ENCODE data around the gene DRC7. TPM values are rescaled to one million over a fixed set of nuclear protein-coding genes. Genes with fewer than 3 reads are reported as not detected.

DRC7 gene
- total RNA-seq, 2 donors from 2014 or later: 1.6 to 1.8 TPM

DNA sequence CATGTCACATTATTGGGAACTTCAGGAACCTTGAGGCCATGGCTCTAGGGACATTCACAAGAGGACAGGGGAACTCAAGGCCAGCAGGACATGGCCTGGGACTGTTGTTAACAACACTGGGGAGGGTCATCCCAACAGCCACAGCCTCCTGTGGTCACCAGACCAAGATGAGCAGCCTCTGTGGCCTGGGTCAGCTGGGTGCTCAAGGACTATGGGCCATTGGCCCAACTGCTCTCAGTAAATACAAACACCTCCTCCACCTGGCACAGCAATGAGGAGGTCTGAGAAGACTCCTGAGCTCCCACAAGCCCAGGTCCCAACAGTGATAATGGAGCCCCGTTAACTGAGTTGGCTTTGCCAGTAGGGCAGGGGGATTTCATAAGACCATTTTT lies 86.7 kb downstream of the DRC7 start:
- Mint-ChIP-seq H3K4me3 (no peak overlapping the region), H3K4me1 (peaks cover 4% of the 10 kb centered on the region), H3K27ac (peak overlapping the region; percentile 13), H3K36me3 (ENCODE audit: low read depth) (peaks cover 48% of the 10 kb centered on the region), H3K9me3 (no peaks in the 10 kb centered on the region), H3K27me3 (ENCODE audit: insufficient read depth) (no peaks in the 10 kb centered on the region)
- H3K9me3 ChIP-seq (ENCODE audit: control insufficient read depth, low read length): no peaks in the 10 kb centered on the region
- H3K4me1 ChIP-seq (ENCODE audit: control insufficient read depth, insufficient read depth, low read length): peaks cover 4% of the 10 kb centered on the region
- no peak overlapping the region for H3K9ac ChIP-seq (ENCODE audit: extremely low read depth, low read length, poor library complexity, severe bottlenecking)
- TF ChIP-seq, protein P1, sequence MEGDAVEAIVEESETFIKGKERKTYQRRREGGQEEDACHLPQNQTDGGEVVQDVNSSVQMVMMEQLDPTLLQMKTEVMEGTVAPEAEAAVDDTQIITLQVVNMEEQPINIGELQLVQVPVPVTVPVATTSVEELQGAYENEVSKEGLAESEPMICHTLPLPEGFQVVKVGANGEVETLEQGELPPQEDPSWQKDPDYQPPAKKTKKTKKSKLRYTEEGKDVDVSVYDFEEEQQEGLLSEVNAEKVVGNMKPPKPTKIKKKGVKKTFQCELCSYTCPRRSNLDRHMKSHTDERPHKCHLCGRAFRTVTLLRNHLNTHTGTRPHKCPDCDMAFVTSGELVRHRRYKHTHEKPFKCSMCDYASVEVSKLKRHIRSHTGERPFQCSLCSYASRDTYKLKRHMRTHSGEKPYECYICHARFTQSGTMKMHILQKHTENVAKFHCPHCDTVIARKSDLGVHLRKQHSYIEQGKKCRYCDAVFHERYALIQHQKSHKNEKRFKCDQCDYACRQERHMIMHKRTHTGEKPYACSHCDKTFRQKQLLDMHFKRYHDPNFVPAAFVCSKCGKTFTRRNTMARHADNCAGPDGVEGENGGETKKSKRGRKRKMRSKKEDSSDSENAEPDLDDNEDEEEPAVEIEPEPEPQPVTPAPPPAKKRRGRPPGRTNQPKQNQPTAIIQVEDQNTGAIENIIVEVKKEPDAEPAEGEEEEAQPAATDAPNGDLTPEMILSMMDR (conservative IDR thresholded peaks at IDR 0.05): no peak
- H3K4me3 ChIP-seq (ENCODE audit: low read length): no peak overlapping the region
- H3K36me3 ChIP-seq (ENCODE audit: control insufficient read depth, insufficient read depth, low read length): peaks cover 53% of the 10 kb centered on the region
- H3K27me3 ChIP-seq (ENCODE audit: control insufficient read depth, insufficient read depth, low read length, poor library complexity, severe bottlenecking): no peaks in the 10 kb centered on the region
- no peak overlapping the region for H3K27ac ChIP-seq (ENCODE audit: low read depth, low read length)
- no peak for DNase-seq
- WGBS, 2 experiments (ENCODE audit: insufficient coverage in 1 of 2, insufficient read length in 1 of 2): 85% methylated on average over 1 of the region's 1 CpG; no CpG with 5 or more reads in 1 of the 2 experiments

Small RNA genes within 50 kb of the gene (microRNA-seq; reads per million reads assigned to microRNA genes)
- not detected for gene MIR6772 (ENCODE audit: borderline microRNAs expressed)

Other genes with a start within 250 kb of the DRC7 start
- gene CIAPIN1, start 247.4 kb upstream of the DRC7 start, total RNA-seq: 10 to 100 TPM; 77.5 to 87.1 TPM
- gene COQ9, start 247.3 kb upstream of the DRC7 start, total RNA-seq: 10 to 100 TPM; 34.5 to 38.2 TPM
- gene POLR2C, start 232.1 kb upstream of the DRC7 start, total RNA-seq: 10 to 100 TPM; 72.0 to 88.3 TPM
- 10 to 100 TPM; 17.9 to 22.1 TPM for gene DOK4, start 208.3 kb upstream of the DRC7 start, total RNA-seq
- gene CCDC102A, start 158.2 kb upstream of the DRC7 start, total RNA-seq: 1 to 10 TPM; 6.7 to 9.8 TPM
- 1 to 10 TPM; 3.6 to 4.8 TPM for gene ADGRG5, start 152.2 kb upstream of the DRC7 start, total RNA-seq
- gene ADGRG1, start 66.2 kb upstream of the DRC7 start, total RNA-seq: under 1 TPM; 0.64 TPM
- gene ADGRG3, start 26.5 kb upstream of the DRC7 start, total RNA-seq: not detected
- 10 to 100 TPM; 26.1 to 32.4 TPM for gene KATNB1, start 41.0 kb downstream of the DRC7 start, total RNA-seq
- 10 to 100 TPM; 39.2 to 39.3 TPM for gene KIFC3, start 107.7 kb downstream of the DRC7 start, total RNA-seq